ENCODE measurements around the gene NPHP4. TPM values are rescaled to one million over a fixed set of nuclear protein-coding genes. Genes with fewer than 3 reads are reported as not detected.

The NPHP4 gene
- total RNA-seq, 2 donors from 2014 or later, result 11.4 to 32.2 TPM

DNA sequence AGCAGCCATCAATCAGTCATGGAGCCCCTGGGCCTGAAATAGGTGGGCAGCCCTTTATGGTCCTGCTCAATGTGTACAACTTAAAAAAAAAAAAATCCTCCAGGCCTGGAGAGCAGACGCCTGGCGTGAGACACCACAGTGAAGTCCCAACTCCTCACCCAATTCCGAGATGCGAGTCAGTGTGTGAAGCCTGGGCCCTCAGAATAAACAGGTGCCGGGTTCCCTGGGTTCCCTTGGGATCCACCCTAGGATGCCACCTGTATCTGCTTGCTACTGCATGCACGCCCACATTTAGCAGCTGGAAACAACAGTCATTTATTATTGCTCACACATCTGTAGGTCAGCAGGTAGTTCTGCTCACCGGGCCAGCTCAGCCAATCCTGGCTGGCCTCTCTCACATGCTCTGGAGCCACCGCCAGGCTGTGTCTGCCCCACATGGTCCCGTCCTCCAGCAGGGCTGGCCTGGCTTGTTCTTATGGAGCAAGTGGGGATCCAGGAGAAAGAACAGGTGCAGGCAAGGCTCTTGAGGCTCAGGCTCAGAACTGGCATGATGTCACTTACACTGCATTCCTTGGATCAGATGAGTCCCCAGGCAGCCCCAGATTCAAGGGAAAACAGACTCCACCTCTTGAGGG lies 172.7 kb downstream of the NPHP4 start:
- H3K4me3 ChIP-seq, result no peak overlapping the region
- intact Hi-C loops (cut with DNase I), result no loop called here
- no peak for TF ChIP-seq POLR2A (IDR thresholded peaks at IDR 0.05)
- no peak for TF ChIP-seq POLR2AphosphoS5 (IDR thresholded peaks at IDR 0.05)
- TF ChIP-seq, protein P1, sequence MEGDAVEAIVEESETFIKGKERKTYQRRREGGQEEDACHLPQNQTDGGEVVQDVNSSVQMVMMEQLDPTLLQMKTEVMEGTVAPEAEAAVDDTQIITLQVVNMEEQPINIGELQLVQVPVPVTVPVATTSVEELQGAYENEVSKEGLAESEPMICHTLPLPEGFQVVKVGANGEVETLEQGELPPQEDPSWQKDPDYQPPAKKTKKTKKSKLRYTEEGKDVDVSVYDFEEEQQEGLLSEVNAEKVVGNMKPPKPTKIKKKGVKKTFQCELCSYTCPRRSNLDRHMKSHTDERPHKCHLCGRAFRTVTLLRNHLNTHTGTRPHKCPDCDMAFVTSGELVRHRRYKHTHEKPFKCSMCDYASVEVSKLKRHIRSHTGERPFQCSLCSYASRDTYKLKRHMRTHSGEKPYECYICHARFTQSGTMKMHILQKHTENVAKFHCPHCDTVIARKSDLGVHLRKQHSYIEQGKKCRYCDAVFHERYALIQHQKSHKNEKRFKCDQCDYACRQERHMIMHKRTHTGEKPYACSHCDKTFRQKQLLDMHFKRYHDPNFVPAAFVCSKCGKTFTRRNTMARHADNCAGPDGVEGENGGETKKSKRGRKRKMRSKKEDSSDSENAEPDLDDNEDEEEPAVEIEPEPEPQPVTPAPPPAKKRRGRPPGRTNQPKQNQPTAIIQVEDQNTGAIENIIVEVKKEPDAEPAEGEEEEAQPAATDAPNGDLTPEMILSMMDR (IDR thresholded peaks at IDR 0.05), result no peak
- H3K4me1 ChIP-seq (replicated peaks), result no peaks in the 10 kb centered on the region
- no peak overlapping the region for H3K27ac ChIP-seq
- peaks cover 5% of the 10 kb centered on the region for H3K27me3 ChIP-seq (replicated peaks; ENCODE audit: insufficient read depth)
- DNase-seq (ENCODE audit: low spot score), result no peak
- H3K9me3 ChIP-seq, result no peaks in the 10 kb centered on the region
- no peaks in the 10 kb centered on the region for H3K36me3 ChIP-seq
- 84% methylated on average over 9 of the region's 9 CpGs for WGBS

DNA sequence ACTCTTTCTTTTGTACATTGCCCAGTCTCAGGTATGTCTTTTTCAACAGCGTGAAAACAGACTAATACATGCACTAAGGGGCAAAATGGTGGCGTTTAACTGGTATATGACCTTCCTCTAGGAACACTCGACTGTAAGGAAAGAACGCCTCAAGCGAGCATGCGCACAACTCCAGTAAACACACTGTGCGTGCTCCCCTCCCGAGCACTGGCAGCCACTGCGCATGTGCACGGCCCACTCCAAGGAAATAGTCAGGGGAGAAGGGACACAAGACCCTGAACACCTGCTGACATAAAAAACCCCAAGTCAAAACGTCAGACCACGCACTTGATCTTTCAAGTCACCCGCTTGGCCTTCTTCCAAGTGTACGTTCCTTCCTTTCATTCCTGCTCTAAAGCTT lies 173.5 kb downstream of the NPHP4 start:
- H3K4me3 ChIP-seq, result no peak overlapping the region
- DNase-seq (ENCODE audit: low spot score), result no peak
- no peaks in the 10 kb centered on the region for H3K36me3 ChIP-seq
- no peaks in the 10 kb centered on the region for H3K4me1 ChIP-seq (replicated peaks)
- no peaks in the 10 kb centered on the region for H3K9me3 ChIP-seq
- peaks cover 5% of the 10 kb centered on the region for H3K27me3 ChIP-seq (replicated peaks; ENCODE audit: insufficient read depth)
- 79% methylated on average over 14 of the region's 14 CpGs for WGBS
- intact Hi-C loops (cut with DNase I), result no loop called here
- H3K27ac ChIP-seq, result no peak overlapping the region
- TF ChIP-seq, protein P1 (IDR thresholded peaks at IDR 0.05), result no peak

DNA sequence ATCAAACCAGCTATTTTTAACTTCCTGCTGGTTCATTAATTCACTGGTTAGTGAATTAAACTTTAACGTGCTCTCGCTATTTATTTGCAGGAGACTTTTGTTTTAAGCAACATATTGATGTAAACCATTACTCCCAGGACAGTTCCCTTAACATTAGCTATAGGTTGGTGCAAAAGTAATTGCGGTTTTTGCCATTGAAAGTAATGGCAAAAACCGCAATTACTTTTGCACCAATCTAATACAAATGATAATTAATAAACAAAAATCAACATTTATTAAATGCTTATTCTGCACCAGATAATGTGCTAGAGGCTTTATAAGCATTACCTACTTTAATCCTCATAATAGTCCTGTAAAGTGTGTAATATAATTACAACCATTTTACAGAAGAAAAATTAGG lies 176.5 kb downstream of the NPHP4 start:
- TF ChIP-seq POLR2AphosphoS5 (IDR thresholded peaks at IDR 0.05) (no peak), POLR2A (IDR thresholded peaks at IDR 0.05) (no peak)
- TF ChIP-seq, protein P1 (IDR thresholded peaks at IDR 0.05), result no peak
- 93% methylated on average over 4 of the region's 4 CpGs for WGBS
- intact Hi-C loops (cut with DNase I), result no loop called here
- no peak overlapping the region for H3K4me3 ChIP-seq
- no peaks in the 10 kb centered on the region for H3K9me3 ChIP-seq
- H3K27ac ChIP-seq, result no peak overlapping the region
- peaks cover 5% of the 10 kb centered on the region for H3K27me3 ChIP-seq (replicated peaks; ENCODE audit: insufficient read depth)
- H3K4me1 ChIP-seq (replicated peaks), result no peaks in the 10 kb centered on the region
- H3K36me3 ChIP-seq, result no peaks in the 10 kb centered on the region
- no peak for DNase-seq (ENCODE audit: low spot score)

DNA sequence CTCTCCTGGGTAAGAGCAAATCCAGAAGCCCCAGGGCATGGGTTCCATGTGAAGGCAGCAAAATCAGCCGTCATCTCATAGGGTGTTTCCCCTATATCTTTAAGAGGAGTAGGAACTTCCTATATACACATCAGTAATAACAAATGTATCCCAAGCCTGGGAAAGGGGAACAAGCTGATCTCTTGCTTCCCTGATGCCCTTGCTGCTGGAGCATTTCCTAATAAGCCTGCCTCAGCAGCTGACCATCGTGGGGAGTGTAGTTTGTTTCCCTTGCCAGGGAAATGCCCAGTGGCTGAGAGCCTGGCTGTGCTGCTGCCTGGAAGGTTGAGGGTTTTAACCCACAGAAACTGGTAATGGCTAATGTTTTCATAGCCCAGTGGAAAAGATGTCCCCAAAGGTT lies 177.0 kb downstream of the NPHP4 start:
- H3K9me3 ChIP-seq, result no peaks in the 10 kb centered on the region
- no peaks in the 10 kb centered on the region for H3K36me3 ChIP-seq
- intact Hi-C loops (cut with DNase I), result no loop called here
- TF ChIP-seq POLR2A (IDR thresholded peaks at IDR 0.05) (no peak), POLR2AphosphoS5 (IDR thresholded peaks at IDR 0.05) (no peak)
- TF ChIP-seq, protein P1 (IDR thresholded peaks at IDR 0.05), result no peak
- no peaks in the 10 kb centered on the region for H3K4me1 ChIP-seq (replicated peaks)
- no peak for DNase-seq (ENCODE audit: low spot score)
- H3K4me3 ChIP-seq, result no peak overlapping the region
- WGBS, result 38% methylated on average over 2 of the region's 2 CpGs
- H3K27ac ChIP-seq, result no peak overlapping the region
- H3K27me3 ChIP-seq (replicated peaks; ENCODE audit: insufficient read depth), result peaks cover 4% of the 10 kb centered on the region

DNA sequence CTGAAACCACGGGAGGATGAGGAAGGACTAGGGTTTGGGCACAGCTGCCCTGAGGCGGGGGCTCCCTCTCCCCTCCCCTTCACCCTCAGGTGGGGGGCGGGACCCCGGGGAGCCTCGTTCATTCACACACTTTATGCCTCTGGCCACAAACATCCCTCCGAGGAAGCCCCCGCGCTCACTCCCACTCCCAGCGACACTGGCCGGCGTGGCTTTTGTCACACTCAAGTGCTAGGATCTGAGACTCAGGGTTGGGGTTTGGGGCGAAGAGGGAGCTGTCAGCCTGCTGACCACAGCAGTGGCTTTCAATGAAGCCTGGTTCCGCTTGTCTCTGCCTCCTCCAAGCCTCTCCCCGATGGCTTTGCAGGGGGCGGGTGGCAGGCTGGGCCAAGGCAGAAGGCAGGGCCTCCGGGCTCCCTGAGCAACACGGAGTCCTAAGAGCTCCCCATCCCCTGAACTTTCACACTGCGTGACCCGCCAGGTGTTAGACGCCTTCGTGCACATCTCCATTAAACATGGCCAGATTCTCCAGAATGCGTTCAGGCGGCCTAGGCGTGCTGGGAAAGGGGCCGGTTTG lies 178.1 kb downstream of the NPHP4 start:
- no peak overlapping the region for H3K27ac ChIP-seq
- DNase-seq (ENCODE audit: low spot score), result no peak
- H3K9me3 ChIP-seq, result no peaks in the 10 kb centered on the region
- WGBS, result 61% methylated on average over 25 of the region's 25 CpGs
- no peaks in the 10 kb centered on the region for H3K36me3 ChIP-seq
- no peaks in the 10 kb centered on the region for H3K4me1 ChIP-seq (replicated peaks)
- no peak overlapping the region for H3K4me3 ChIP-seq
- TF ChIP-seq POLR2A (IDR thresholded peaks at IDR 0.05) (no peak), POLR2AphosphoS5 (IDR thresholded peaks at IDR 0.05) (no peak)
- TF ChIP-seq, protein P1 (IDR thresholded peaks at IDR 0.05), result no peak
- H3K27me3 ChIP-seq (replicated peaks; ENCODE audit: insufficient read depth), result no peaks in the 10 kb centered on the region
- intact Hi-C loops (cut with DNase I), result no loop called here
